IMR-90 (cell line): ENCODE measurements around the gene BLOC1S4. TPM values are rescaled to one million over a fixed set of nuclear protein-coding genes. Genes with fewer than 3 reads are reported as not detected.

ENCODE experiments used
- ATAC-seq: fragments of 200-7000 bp; cut with Tn5 transposase; 2 replicates; pipeline ENCODE4 v1.9.1; 2020; ENCODE audit warnings: low read depth, mild to moderate bottlenecking, moderate library complexity
- BruUV-seq: library from RNA; stranded (reverse); fragments of 400-500 nt; replicated peaks from 2 replicates; lab custom pipeline; 2021; lab: Mats Ljungman, UMichigan
- CTCF ChIA-PET: fragments of 300-600 bp; formaldehyde crosslinking; extraction: SDS; loops from one replicate; lab custom pipeline; 2021; ENCODE audit warnings: antibody characterized with exemption; lab: Yijun Ruan, JAX
- POLR2A ChIA-PET: fragments of 300-600 bp; sonication (Branson Sonifier 250); formaldehyde crosslinking; loops from one replicate; lab custom pipeline; 2022; ENCODE audit warnings: antibody characterized with exemption; ENCODE audit not compliant: unreplicated experiment; lab: Charles Lee
- DNase-seq: peaks from one replicate; pipeline ENCODE4 v3.0.0; 2013
- H2AFZ ChIP-seq: replicated peaks from 2 replicates; pipeline ENCODE3; 2013; ENCODE audit warnings: low read length, mild to moderate bottlenecking; ENCODE audit not compliant: poor library complexity
- H2AK5ac ChIP-seq: 2 replicates; pipeline ENCODE4 v1.6.1; 2013; ENCODE audit warnings: low read depth, low read length, inconsistent platforms
- H2AK9ac ChIP-seq: replicated peaks from 2 replicates; pipeline ENCODE3; 2013; ENCODE audit warnings: mild to moderate bottlenecking, low read depth, low read length, moderate library complexity; ENCODE audit not compliant: poor library complexity
- H2BK120ac ChIP-seq: 2 replicates; pipeline ENCODE4 v1.6.1; 2013; ENCODE audit warnings: low read depth, low read length, inconsistent platforms
- H2BK15ac ChIP-seq: 3 replicates; pipeline ENCODE4 v1.6.1; 2013; ENCODE audit warnings: low read depth, low read length, inconsistent platforms
- H2BK20ac ChIP-seq: 2 replicates; pipeline ENCODE4 v1.6.1; 2013; ENCODE audit warnings: low read depth, mild to moderate bottlenecking, inconsistent platforms, low read length, moderate library complexity
- H2BK5ac ChIP-seq: 2 replicates; pipeline ENCODE4 v1.6.1; 2013; ENCODE audit warnings: mild to moderate bottlenecking, low read depth, low read length, inconsistent platforms; ENCODE audit not compliant: poor library complexity, severe bottlenecking
- H3K14ac ChIP-seq: replicated peaks from 2 replicates; pipeline ENCODE4 v1.6.1; 2013; ENCODE audit warnings: low read depth, low read length, inconsistent platforms
- H3K18ac ChIP-seq: 2 replicates; pipeline ENCODE4 v1.6.1; 2013; ENCODE audit warnings: low read depth, low read length, control low read depth
- H3K23ac ChIP-seq: 2 replicates; pipeline ENCODE4 v1.6.1; 2013; ENCODE audit warnings: low read depth, low read length, inconsistent platforms
- H3K27ac ChIP-seq: 2 replicates; pipeline ENCODE4 v1.5.1; 2013; ENCODE audit warnings: mild to moderate bottlenecking, control low read depth, low read length; ENCODE audit not compliant: insufficient read depth
- H3K27me3 ChIP-seq: 2 replicates; pipeline ENCODE4 v1.6.1; 2013; ENCODE audit warnings: low read length; ENCODE audit not compliant: control insufficient read depth, insufficient read depth
- H3K36me3 ChIP-seq: 2 replicates; pipeline ENCODE4 v1.6.1; 2013; ENCODE audit warnings: low read length, mixed read lengths; ENCODE audit not compliant: control insufficient read depth, insufficient read depth
- H3K4ac ChIP-seq: 2 replicates; pipeline ENCODE4 v1.6.1; 2013; ENCODE audit warnings: low read depth, low read length, inconsistent platforms
- H3K4me1 ChIP-seq: 2 replicates; pipeline ENCODE4 v1.6.1; 2013; ENCODE audit warnings: low read length, mixed read lengths; ENCODE audit not compliant: control insufficient read depth, insufficient read depth
- H3K4me2 ChIP-seq: 2 replicates; pipeline ENCODE4 v1.6.1; 2013; ENCODE audit warnings: low read depth, mild to moderate bottlenecking, control low read depth, low read length, moderate library complexity
- H3K4me3 ChIP-seq: 2 replicates; pipeline ENCODE4 v1.5.1; 2013; ENCODE audit warnings: low read depth, mild to moderate bottlenecking, control low read depth, low read length, moderate library complexity; ENCODE audit not compliant: insufficient read depth
- H3K56ac ChIP-seq: 2 replicates; pipeline ENCODE4 v1.6.1; 2013; ENCODE audit warnings: low read length, inconsistent platforms; ENCODE audit not compliant: insufficient read depth; ENCODE audit errors: extremely low read depth
- H3K79me1 ChIP-seq, 2 experiments: 2 replicates each; pipeline ENCODE4 v1.6.1; 2013; ENCODE audit warnings: low read length in 2 of 2, inconsistent platforms in 1 of 2, low read depth in 1 of 2
- H3K9ac ChIP-seq: 2 replicates; pipeline ENCODE4 v1.6.1; 2013; ENCODE audit warnings: low read depth, low read length, control low read depth
- H3K9me1 ChIP-seq: 2 replicates; pipeline ENCODE4 v1.6.1; 2013; ENCODE audit warnings: low read length, inconsistent platforms; ENCODE audit not compliant: insufficient read depth
- H3K9me3 ChIP-seq: 2 replicates; pipeline ENCODE4 v1.6.1; 2013; ENCODE audit warnings: low read length; ENCODE audit not compliant: control insufficient read depth, insufficient read depth
- H4K20me1 ChIP-seq: 2 replicates; pipeline ENCODE4 v1.6.1; 2013; ENCODE audit warnings: low read length, inconsistent platforms; ENCODE audit not compliant: insufficient read depth
- H4K5ac ChIP-seq: 2 replicates; pipeline ENCODE4 v1.6.1; 2013; ENCODE audit warnings: mild to moderate bottlenecking, low read depth, low read length, control low read depth
- H4K8ac ChIP-seq, 2 experiments: 2 replicates each; pipeline ENCODE4 v1.6.1; 2013; ENCODE audit warnings: low read depth in 2 of 2, low read length in 2 of 2, control low read depth in 1 of 2, inconsistent platforms in 1 of 2
- H4K91ac ChIP-seq: 2 replicates; pipeline ENCODE4 v1.6.1; 2013; ENCODE audit warnings: low read depth, low read length, inconsistent platforms; ENCODE audit not compliant: insufficient read depth
- BHLHE40 ChIP-seq: fragments of 150-350 bp; IDR thresholded peaks from 2 replicates; pipeline ENCODE4 v1.6.1; 2016; ENCODE audit warnings: mild to moderate bottlenecking, low read depth, low read length
- CEBPB ChIP-seq: IDR thresholded peaks from 2 replicates; pipeline ENCODE4 v1.6.1; 2012; ENCODE audit warnings: low read depth, low read length, improper control_type of control experiment
- CHD1 ChIP-seq: IDR thresholded peaks from 2 replicates; pipeline ENCODE4 v1.6.1; 2012; ENCODE audit warnings: low read depth, low read length, improper control_type of control experiment
- FOS ChIP-seq: fragments of 150-350 bp; IDR thresholded peaks from 2 replicates; pipeline ENCODE4 v1.6.1; 2016; ENCODE audit warnings: low read depth, low read length
- MAFK ChIP-seq: IDR thresholded peaks from 2 replicates; pipeline ENCODE4 v1.6.1; 2012; ENCODE audit warnings: low read depth, low read length, improper control_type of control experiment
- MAZ ChIP-seq: IDR thresholded peaks from 2 replicates; pipeline ENCODE4 v1.6.1; 2012; ENCODE audit warnings: low read depth, mild to moderate bottlenecking, low read length, improper control_type of control experiment, moderate library complexity, borderline replicate concordance
- MXI1 ChIP-seq: IDR thresholded peaks from 2 replicates; pipeline ENCODE4 v1.6.1; 2012; ENCODE audit warnings: low read depth, mild to moderate bottlenecking, low read length, moderate library complexity, borderline replicate concordance
- NFE2L2 ChIP-seq: fragments of 150-350 bp; IDR thresholded peaks from 2 replicates; pipeline ENCODE4 v1.6.1; 2016; ENCODE audit warnings: low read depth, mild to moderate bottlenecking, low read length
- POLR2A ChIP-seq: IDR thresholded peaks from 2 replicates; pipeline ENCODE4 v1.6.1; 2012; ENCODE audit warnings: mild to moderate bottlenecking, low read depth, low read length
- RAD21 ChIP-seq: IDR thresholded peaks from 2 replicates; pipeline ENCODE4 v1.6.1; 2012; ENCODE audit warnings: low read length, improper control_type of control experiment
- RCOR1 ChIP-seq: IDR thresholded peaks from 2 replicates; pipeline ENCODE4 v1.6.1; 2012; ENCODE audit warnings: mild to moderate bottlenecking, low read length, improper control_type of control experiment; ENCODE audit not compliant: insufficient replicate concordance
- RFX5 ChIP-seq: IDR thresholded peaks from 2 replicates; pipeline ENCODE4 v1.8.0; 2012; ENCODE audit warnings: low read depth, mild to moderate bottlenecking, low read length, moderate library complexity
- SMC3 ChIP-seq: fragments of 150-350 bp; IDR thresholded peaks from 2 replicates; pipeline ENCODE4 v1.6.1; 2016; ENCODE audit warnings: low read depth, mild to moderate bottlenecking, antibody characterized with exemption, low read length, moderate library complexity
- WGBS, 2 experiments: methylation state at CpG; one replicate each; pipeline versions ENCODE4 v1.1.5 to v1.1.7; 2013; ENCODE audit warnings: missing lambda C conversion rate in 2 of 2; ENCODE audit not compliant: insufficient read length in 1 of 2; ENCODE audit errors: extremely low coverage in 2 of 2; 5-methylcytosine and 5-hydroxymethylcytosine counted together
- dilution Hi-C: fragments of 300-500 bp; cut with HindIII; formaldehyde crosslinking; loops from one replicate; pipeline ENCODE4 v1.14.3; 2018; ENCODE audit warnings: low sequenced_read_pairs; ENCODE audit not compliant: unreplicated experiment
- in situ Hi-C: fragments of 300-500 bp; cut with MboI; formaldehyde crosslinking; loops from 3 replicates; pipeline ENCODE4 v1.14.3; 2019; ENCODE audit warnings: low sequenced_read_pairs, inconsistent platforms, mixed read lengths
- intact Hi-C: fragments of 100-400 bp; cut with micrococcal nuclease; formaldehyde crosslinking; loops from 2 replicates; pipeline ENCODE4 v1.10.0; 2022
- polyA plus RNA-seq, 3 experiments: library from polyadenylated mRNA; depleted of rRNA; stranded (reverse); fragments of >200 nt; gene quantifications; 2 replicates each; pipeline ENCODE4 v1.2.3, GENCODE V29; 2012; ENCODE audit warnings: low replicate concordance in 1 of 3
- total RNA-seq: library from RNA; depleted of rRNA; stranded (reverse); fragments of >200 nt; gene quantifications from 2 replicates; pipeline ENCODE4 v1.2.3, GENCODE V29; 2012
- TF ChIP-seq, protein P1 (sequence below): fragments of 150-350 bp; IDR thresholded peaks from 2 replicates; pipeline ENCODE4 v1.6.1; 2017; ENCODE audit warnings: mild to moderate bottlenecking, antibody characterized with exemption, low read length, low read depth

Gene BLOC1S4
- total and polyA plus RNA-seq, 2 of the 4 experiments (the other 2 are of a cell fraction), result 8.8 to 22.1 TPM

DNA sequence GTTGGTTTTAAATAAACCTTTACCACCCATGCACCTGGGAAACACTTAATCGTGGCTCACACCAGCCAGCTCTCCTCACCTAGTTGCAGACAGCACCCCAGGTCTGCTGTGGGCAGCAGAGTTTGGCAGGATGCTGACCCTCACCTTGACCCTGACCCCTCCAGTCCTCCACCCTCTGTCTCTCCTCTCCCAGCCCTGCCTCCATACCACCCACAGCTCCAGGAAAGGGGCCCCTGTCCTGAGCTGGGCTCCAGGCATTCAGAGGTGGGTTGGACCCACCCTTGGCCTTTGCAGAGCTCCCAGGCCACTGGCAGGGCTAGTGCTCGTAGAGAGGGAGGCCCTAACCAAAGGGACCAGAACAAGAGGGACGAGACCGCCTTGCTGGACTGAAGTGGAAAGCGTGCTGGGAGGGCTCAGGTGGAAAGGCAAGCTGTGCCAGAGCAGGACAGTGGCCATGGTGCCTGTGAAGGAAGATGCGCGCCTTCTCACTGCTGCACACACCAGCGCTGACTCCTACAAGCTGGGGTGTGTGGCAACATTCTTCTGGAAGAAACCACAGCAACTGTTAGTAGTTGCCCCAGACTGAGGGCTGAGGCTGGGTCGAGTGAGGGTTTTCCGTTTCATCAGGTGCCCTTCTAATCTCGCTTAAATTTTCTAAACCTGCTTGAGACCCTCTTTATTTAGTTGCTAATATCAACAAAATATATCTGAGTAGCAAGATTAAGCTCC lies 32.9 kb upstream of the BLOC1S4 start (continued):
- no peak for TF ChIP-seq BHLHE40

DNA sequence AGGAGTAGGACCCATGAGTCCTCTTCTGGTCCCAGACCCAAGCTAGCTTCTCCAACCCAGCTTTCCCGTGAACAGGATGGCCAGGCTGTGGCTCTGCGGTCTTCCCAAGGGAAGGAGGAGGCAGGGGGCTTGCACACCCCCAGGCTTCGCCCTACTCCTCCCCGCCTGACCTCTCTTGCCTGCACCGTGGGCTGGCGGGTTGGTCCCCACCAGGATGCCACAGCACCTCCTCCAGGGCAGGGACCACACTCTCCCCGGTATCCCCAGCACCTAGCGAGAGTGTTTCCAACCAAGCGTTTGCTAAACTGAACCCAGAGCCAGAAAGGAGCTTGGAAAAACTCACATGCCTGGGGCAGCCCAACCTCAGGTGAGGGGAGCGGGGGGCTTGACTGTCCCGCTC lies 31.3 kb upstream of the BLOC1S4 start:
- Histone ChIP-seq H3K4me3 (no peak overlapping the region), H3K36me3 (no peaks in the 10 kb centered on the region), H2BK15ac (no peak overlapping the region), H3K27ac (no peak overlapping the region), H3K4me1 (peaks cover 12% of the 10 kb centered on the region), H3K9me3 (no peaks in the 10 kb centered on the region; the same call in 1 of the 2 replicates), H2AK5ac (no peak overlapping the region), H2AK9ac (no peak overlapping the region), H4K8ac (no peak overlapping the region), H3K18ac (no peak overlapping the region), H2BK120ac (no peak overlapping the region), H3K4me2 (no peak overlapping the region), H3K14ac (no peak overlapping the region), H3K56ac (no peak overlapping the region), H2BK5ac (no peak overlapping the region), H2AFZ (no peak overlapping the region), H3K27me3 (no peaks in the 10 kb centered on the region), H4K91ac (no peak overlapping the region), H3K79me1 (peaks cover 0 to 10% of the 10 kb centered on the region in 2 experiments; a peak in 1 of 4 replicates), H3K9ac (no peak overlapping the region), H3K4ac (no peak overlapping the region), H3K23ac (no peak overlapping the region), H3K9me1 (peaks cover 12% of the 10 kb centered on the region; the same call in 1 of the 2 replicates), H2BK20ac (no peak overlapping the region), H4K5ac (no peak overlapping the region), H4K20me1 (no peaks in the 10 kb centered on the region)
- WGBS, 2 experiments, result 90% methylated on average over 2 of the region's 11 CpGs; no CpG with 5 or more reads in 1 of the 2 experiments
- intact Hi-C loops (no loop called here), dilution Hi-C loops (no loop called here), in situ Hi-C loops (no loop called here)
- DNase-seq, result no peak
- TF ChIP-seq POLR2A (no peak), BHLHE40 (no peak), CHD1 (no peak), MAFK (no peak), RFX5 (no peak), RCOR1 (no peak), RAD21 (no peak), FOS (no peak), NFE2L2 (no peak), MAZ (no peak), CEBPB (no peak), MXI1 (no peak), SMC3 (no peak)
- TF ChIP-seq, protein P1, sequence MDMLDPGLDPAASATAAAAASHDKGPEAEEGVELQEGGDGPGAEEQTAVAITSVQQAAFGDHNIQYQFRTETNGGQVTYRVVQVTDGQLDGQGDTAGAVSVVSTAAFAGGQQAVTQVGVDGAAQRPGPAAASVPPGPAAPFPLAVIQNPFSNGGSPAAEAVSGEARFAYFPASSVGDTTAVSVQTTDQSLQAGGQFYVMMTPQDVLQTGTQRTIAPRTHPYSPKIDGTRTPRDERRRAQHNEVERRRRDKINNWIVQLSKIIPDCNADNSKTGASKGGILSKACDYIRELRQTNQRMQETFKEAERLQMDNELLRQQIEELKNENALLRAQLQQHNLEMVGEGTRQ, result no peak
- no TSS peak for BruUV-seq
- no peak for ATAC-seq
- ChIA-PET POLR2A (no interaction called here), CTCF (no interaction called here)
